GM23338 (cell line): ENCODE data around the gene ANKRD65. TPM values are rescaled to one million over a fixed set of nuclear protein-coding genes. Genes with fewer than 3 reads are reported as not detected.

Source experiments
- EZH2phosphoT487 ChIP-seq: fragments of 200-600 bp; sonication (generic); IDR thresholded peaks from one replicate; pipeline ENCODE4 v1.8.1; 2018; ENCODE audit warnings: antibody characterized with exemption; ENCODE audit not compliant: unreplicated experiment
- NANOG ChIP-seq: IDR thresholded peaks from 2 replicates; pipeline ENCODE4 v1.6.1; 2016; ENCODE audit warnings: antibody characterized with exemption, borderline replicate concordance
- ZNF331 ChIP-seq: fragments of 250-450 bp; sonication (Bioruptor Pico); IDR thresholded peaks from 2 replicates; pipeline ENCODE4 v1.5.0; 2020; ENCODE audit warnings: low read depth, mild to moderate bottlenecking, moderate library complexity
- polyA plus RNA-seq: library from polyadenylated mRNA; unstranded; fragments of >200 nt; fragmentation: Nextera tagmentation; extraction: Ambion mirVana; gene quantifications from 2 replicates; pipeline ENCODE4 v1.2.1, GENCODE V29; 2016
- total RNA-seq: library from RNA; depleted of rRNA; stranded (reverse); fragments of >200 nt; shearing (Covaris generic); gene quantifications from 2 replicates; pipeline ENCODE4 v1.2.3, GENCODE V29; 2014
- TF ChIP-seq, protein P1 (sequence below): IDR thresholded peaks from one replicate; pipeline ENCODE4 v1.6.1; 2018; ENCODE audit warnings: antibody characterized with exemption; ENCODE audit not compliant: unreplicated experiment
- TF ChIP-seq, protein P2 (sequence below): IDR thresholded peaks from 2 replicates; pipeline ENCODE4 v1.6.1; 2016; ENCODE audit warnings: antibody characterized with exemption
- TF ChIP-seq, protein P3 (sequence below): fragments of 250-450 bp; sonication (Bioruptor Pico); IDR thresholded peaks from 2 replicates; pipeline ENCODE4 v1.5.0; 2020; ENCODE audit warnings: mild to moderate bottlenecking, moderate library complexity

ANKRD65 gene
- total and polyA plus RNA-seq, 2 experiments from 2014 or later, result 1.6 to 1.7 TPM

DNA sequence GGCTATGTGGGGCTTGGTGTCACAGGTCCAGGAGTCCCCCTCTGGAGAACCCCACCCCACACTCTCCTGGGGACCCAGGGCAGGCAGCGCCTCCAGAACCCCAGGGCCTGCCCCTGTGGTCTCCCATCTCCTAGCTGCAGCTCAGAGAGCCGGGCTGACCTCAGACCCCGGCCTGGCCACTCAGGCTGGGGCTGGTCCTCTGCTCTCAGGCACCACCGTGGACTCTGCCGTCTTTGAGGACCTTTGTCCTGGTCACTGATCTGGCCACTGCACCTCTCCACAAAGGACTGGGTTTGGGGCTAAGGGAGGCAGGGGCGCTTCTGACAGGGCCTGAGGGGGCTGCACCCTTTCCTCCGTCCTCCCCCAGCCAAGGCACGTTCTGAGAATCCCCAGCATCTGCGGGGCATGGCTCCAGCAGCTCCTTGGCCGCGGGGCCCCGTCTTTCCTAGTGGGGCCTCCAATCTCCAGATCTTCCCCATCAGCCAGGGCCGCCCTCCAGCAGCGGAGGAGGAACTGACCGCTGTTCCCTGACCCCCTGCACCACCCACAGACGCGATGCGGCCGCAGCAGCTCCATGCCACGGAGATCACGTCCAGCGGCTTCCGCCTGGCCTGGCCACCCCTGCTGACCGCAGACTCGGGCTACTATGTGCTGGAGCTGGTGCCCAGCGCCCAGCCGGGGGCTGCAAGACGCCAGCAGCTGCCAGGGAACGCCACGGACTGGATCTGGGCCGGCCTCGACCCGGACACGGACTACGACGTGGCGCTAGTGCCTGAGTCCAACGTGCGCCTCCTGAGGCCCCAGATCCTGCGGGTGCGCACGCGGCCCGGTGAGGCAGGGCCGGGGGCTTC is 17.7 kb upstream of the ANKRD65 start (continued):
- TF ChIP-seq, protein P1, sequence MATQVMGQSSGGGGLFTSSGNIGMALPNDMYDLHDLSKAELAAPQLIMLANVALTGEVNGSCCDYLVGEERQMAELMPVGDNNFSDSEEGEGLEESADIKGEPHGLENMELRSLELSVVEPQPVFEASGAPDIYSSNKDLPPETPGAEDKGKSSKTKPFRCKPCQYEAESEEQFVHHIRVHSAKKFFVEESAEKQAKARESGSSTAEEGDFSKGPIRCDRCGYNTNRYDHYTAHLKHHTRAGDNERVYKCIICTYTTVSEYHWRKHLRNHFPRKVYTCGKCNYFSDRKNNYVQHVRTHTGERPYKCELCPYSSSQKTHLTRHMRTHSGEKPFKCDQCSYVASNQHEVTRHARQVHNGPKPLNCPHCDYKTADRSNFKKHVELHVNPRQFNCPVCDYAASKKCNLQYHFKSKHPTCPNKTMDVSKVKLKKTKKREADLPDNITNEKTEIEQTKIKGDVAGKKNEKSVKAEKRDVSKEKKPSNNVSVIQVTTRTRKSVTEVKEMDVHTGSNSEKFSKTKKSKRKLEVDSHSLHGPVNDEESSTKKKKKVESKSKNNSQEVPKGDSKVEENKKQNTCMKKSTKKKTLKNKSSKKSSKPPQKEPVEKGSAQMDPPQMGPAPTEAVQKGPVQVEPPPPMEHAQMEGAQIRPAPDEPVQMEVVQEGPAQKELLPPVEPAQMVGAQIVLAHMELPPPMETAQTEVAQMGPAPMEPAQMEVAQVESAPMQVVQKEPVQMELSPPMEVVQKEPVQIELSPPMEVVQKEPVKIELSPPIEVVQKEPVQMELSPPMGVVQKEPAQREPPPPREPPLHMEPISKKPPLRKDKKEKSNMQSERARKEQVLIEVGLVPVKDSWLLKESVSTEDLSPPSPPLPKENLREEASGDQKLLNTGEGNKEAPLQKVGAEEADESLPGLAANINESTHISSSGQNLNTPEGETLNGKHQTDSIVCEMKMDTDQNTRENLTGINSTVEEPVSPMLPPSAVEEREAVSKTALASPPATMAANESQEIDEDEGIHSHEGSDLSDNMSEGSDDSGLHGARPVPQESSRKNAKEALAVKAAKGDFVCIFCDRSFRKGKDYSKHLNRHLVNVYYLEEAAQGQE, result no peak
- TF ChIP-seq EZH2phosphoT487 (no peak), ZNF331 (CRISPR knock-in tag) (no peak), NANOG (no peak)
- TF ChIP-seq, protein P2, sequence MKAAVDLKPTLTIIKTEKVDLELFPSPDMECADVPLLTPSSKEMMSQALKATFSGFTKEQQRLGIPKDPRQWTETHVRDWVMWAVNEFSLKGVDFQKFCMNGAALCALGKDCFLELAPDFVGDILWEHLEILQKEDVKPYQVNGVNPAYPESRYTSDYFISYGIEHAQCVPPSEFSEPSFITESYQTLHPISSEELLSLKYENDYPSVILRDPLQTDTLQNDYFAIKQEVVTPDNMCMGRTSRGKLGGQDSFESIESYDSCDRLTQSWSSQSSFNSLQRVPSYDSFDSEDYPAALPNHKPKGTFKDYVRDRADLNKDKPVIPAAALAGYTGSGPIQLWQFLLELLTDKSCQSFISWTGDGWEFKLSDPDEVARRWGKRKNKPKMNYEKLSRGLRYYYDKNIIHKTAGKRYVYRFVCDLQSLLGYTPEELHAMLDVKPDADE, result no peak
- TF ChIP-seq, protein P3, sequence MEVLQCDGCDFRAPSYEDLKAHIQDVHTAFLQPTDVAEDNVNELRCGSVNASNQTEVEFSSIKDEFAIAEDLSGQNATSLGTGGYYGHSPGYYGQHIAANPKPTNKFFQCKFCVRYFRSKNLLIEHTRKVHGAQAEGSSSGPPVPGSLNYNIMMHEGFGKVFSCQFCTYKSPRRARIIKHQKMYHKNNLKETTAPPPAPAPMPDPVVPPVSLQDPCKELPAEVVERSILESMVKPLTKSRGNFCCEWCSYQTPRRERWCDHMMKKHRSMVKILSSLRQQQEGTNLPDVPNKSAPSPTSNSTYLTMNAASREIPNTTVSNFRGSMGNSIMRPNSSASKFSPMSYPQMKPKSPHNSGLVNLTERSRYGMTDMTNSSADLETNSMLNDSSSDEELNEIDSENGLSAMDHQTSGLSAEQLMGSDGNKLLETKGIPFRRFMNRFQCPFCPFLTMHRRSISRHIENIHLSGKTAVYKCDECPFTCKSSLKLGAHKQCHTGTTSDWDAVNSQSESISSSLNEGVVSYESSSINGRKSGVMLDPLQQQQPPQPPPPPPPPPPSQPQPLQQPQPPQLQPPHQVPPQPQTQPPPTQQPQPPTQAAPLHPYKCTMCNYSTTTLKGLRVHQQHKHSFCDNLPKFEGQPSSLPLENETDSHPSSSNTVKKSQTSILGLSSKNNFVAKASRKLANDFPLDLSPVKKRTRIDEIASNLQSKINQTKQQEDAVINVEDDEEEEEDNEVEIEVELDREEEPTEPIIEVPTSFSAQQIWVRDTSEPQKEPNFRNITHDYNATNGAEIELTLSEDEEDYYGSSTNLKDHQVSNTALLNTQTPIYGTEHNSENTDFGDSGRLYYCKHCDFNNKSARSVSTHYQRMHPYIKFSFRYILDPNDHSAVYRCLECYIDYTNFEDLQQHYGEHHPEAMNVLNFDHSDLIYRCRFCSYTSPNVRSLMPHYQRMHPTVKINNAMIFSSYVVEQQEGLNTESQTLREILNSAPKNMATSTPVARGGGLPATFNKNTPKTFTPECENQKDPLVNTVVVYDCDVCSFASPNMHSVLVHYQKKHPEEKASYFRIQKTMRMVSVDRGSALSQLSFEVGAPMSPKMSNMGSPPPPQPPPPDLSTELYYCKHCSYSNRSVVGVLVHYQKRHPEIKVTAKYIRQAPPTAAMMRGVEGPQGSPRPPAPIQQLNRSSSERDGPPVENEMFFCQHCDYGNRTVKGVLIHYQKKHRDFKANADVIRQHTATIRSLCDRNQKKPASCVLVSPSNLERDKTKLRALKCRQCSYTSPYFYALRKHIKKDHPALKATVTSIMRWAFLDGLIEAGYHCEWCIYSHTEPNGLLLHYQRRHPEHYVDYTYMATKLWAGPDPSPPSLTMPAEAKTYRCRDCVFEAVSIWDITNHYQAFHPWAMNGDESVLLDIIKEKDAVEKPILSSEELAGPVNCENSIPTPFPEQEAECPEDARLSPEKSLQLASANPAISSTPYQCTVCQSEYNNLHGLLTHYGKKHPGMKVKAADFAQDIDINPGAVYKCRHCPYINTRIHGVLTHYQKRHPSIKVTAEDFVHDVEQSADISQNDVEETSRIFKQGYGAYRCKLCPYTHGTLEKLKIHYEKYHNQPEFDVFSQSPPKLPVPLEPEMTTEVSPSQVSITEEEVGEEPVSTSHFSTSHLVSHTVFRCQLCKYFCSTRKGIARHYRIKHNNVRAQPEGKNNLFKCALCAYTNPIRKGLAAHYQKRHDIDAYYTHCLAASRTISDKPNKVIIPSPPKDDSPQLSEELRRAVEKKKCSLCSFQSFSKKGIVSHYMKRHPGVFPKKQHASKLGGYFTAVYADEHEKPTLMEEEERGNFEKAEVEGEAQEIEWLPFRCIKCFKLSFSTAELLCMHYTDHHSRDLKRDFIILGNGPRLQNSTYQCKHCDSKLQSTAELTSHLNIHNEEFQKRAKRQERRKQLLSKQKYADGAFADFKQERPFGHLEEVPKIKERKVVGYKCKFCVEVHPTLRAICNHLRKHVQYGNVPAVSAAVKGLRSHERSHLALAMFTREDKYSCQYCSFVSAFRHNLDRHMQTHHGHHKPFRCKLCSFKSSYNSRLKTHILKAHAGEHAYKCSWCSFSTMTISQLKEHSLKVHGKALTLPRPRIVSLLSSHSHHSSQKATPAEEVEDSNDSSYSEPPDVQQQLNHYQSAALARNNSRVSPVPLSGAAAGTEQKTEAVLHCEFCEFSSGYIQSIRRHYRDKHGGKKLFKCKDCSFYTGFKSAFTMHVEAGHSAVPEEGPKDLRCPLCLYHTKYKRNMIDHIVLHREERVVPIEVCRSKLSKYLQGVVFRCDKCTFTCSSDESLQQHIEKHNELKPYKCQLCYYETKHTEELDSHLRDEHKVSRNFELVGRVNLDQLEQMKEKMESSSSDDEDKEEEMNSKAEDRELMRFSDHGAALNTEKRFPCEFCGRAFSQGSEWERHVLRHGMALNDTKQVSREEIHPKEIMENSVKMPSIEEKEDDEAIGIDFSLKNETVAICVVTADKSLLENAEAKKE (CRISPR knock-in tag), result no peak
